HepG2 (cell line): ENCODE data around the gene ESPN. TPM values are rescaled to one million over a fixed set of nuclear protein-coding genes. Genes with fewer than 3 reads are reported as not detected.

ENCODE experiments used
- EED ChIP-seq: sonication (generic); formaldehyde crosslinking; IDR thresholded peaks from 2 replicates; pipeline ENCODE4 v1.5.0; 2020; ENCODE audit warnings: mild to moderate bottlenecking, missing genetic modification reagents
- EZH2 ChIP-seq: conservative IDR thresholded peaks from 2 replicates; pipeline ENCODE4 v1.6.1; 2012; ENCODE audit warnings: mild to moderate bottlenecking, low read depth, low read length, moderate library complexity
- ISX ChIP-seq: sonication (generic); formaldehyde crosslinking; conservative IDR thresholded peaks from 2 replicates; pipeline ENCODE4 v1.5.0; 2020; ENCODE audit warnings: missing genetic modification reagents
- MBD4 ChIP-seq: IDR thresholded peaks from 2 replicates; pipeline ENCODE4 v1.6.1; 2012; ENCODE audit warnings: low read length, inconsistent platforms, borderline replicate concordance
- NCOR1 ChIP-seq: fragments of 200-600 bp; sonication (generic); IDR thresholded peaks from 2 replicates; pipeline ENCODE4 v1.7.0; 2017; ENCODE audit warnings: antibody characterized with exemption, low read length, borderline replicate concordance
- PCBP2 ChIP-seq: fragments of 200-400 bp; formaldehyde crosslinking; optimal IDR thresholded peaks from 2 replicates; pipeline ENCODE3; 2018; ENCODE audit warnings: low read length, low read depth; ENCODE audit not compliant: poor library complexity, severe bottlenecking
- RFX1 ChIP-seq: fragments of 450-650 bp; IDR thresholded peaks from 2 replicates; pipeline ENCODE4 v1.6.1; 2017
- SIX1 ChIP-seq: sonication (generic); formaldehyde crosslinking; IDR thresholded peaks from 2 replicates; pipeline ENCODE4 v1.4.0; 2020; ENCODE audit warnings: missing genetic modification reagents, borderline replicate concordance
- ZNF160 ChIP-seq: sonication (generic); formaldehyde crosslinking; IDR thresholded peaks from 2 replicates; pipeline ENCODE4 v1.8.0; 2022; ENCODE audit warnings: mild to moderate bottlenecking, inconsistent platforms, missing genetic modification reagents
- polyA plus RNA-seq, 8 experiments: library from polyadenylated mRNA; depleted of rRNA in 3 of 8; stranded (reverse) in 7 of 8; unstranded in 1 of 8; fragments of >200 nt; fragmentation: Illumina TruSeq in 4 of 8; extraction: Trizol in 4 of 8; gene quantifications; 2 replicates each; pipeline versions ENCODE4 v1.2.1 to v1.2.3, GENCODE V29; 2011 to 2016; ENCODE audit warnings: low read depth in 4 of 8, missing spikeins in 1 of 8, mixed read lengths in 1 of 8; ENCODE audit not compliant: insufficient read depth in 1 of 8
- total RNA-seq, 5 experiments: library from RNA; depleted of rRNA; stranded (reverse); fragments of >200 nt; fragmentation: Illumina TruSeq; extraction: Trizol; gene quantifications; 2 replicates each; pipeline ENCODE4 v1.2.3, GENCODE V29; 2016; ENCODE audit warnings: low read depth in 1 of 5
- TF ChIP-seq, protein P1 (sequence below): sonication (generic); formaldehyde crosslinking; conservative IDR thresholded peaks from 2 replicates; pipeline ENCODE4 v1.4.0; 2020; ENCODE audit warnings: missing genetic modification reagents
- TF ChIP-seq, protein P2 (sequence below), 2 experiments: fragments of 450-650 bp in 1 of 2; sonication (generic) in 1 of 2; formaldehyde crosslinking in 1 of 2; IDR thresholded peaks; 2 replicates each; pipeline versions ENCODE4 v1.6.1 to v1.8.0; 2016 to 2022; ENCODE audit warnings: antibody characterized with exemption in 1 of 2, mild to moderate bottlenecking in 1 of 2, missing genetic modification reagents in 1 of 2
- TF ChIP-seq, protein P3 (sequence below): IDR thresholded peaks from 2 replicates; pipeline ENCODE4 v1.6.1; 2016; ENCODE audit warnings: control low read depth
- TF ChIP-seq, protein P4 (sequence below): fragments of 450-650 bp; IDR thresholded peaks from 2 replicates; pipeline ENCODE4 v1.6.1; 2017; ENCODE audit warnings: mild to moderate bottlenecking

Gene ESPN
- total and polyA plus RNA-seq, 2 of the 13 experiments (the other 11 are each of a cell fraction or from before 2014, with no cell fraction given) = 48.6 to 54.2 TPM

DNA sequence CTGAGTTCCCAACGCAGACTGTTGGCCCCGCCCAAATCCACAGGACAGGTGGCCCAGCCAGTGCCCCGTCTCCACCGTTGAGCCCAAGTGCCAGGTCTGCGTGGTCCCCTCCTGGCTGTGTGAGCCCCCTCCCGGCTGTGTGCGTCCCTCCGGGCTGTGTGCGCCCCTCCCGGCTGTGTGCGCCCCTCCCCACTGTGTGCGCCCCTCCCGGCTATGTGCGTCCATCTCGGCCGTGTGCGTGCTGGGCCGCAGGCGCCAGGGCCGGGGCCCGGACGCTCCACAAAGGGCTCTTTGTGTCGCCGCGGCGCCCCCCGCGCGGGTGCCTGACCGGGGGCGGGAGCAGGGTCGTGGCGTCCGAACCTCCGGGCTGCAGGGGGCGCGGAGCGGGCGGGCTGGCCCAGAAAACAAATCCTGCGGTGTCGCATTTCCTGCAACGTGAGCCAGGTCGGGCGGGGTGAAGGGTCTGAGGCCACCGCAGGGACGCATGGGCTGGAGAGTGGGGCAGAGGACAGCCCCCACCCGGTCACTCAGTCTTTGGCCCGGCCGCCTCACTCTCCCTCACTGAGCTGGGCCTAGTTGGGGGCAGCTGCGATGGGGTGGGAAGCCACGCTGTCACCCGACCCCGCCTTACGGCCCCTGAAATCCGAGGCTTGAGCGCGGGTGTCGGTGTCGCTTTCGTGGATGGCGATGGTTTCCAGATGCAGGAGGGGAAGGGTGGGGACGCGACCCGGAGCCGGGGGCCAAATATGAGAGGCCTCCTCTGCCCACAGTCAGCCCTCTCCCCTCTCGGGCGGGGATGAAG, 22.6 kb downstream of the ESPN start (continued):
- TF ChIP-seq, protein P1, sequence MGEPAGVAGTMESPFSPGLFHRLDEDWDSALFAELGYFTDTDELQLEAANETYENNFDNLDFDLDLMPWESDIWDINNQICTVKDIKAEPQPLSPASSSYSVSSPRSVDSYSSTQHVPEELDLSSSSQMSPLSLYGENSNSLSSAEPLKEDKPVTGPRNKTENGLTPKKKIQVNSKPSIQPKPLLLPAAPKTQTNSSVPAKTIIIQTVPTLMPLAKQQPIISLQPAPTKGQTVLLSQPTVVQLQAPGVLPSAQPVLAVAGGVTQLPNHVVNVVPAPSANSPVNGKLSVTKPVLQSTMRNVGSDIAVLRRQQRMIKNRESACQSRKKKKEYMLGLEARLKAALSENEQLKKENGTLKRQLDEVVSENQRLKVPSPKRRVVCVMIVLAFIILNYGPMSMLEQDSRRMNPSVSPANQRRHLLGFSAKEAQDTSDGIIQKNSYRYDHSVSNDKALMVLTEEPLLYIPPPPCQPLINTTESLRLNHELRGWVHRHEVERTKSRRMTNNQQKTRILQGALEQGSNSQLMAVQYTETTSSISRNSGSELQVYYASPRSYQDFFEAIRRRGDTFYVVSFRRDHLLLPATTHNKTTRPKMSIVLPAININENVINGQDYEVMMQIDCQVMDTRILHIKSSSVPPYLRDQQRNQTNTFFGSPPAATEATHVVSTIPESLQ (CRISPR knock-in tag) = no peak
- no peak; the same call in none of the 2 replicates for TF ChIP-seq ZNF160 (CRISPR knock-in tag)
- TF ChIP-seq, protein P2, sequence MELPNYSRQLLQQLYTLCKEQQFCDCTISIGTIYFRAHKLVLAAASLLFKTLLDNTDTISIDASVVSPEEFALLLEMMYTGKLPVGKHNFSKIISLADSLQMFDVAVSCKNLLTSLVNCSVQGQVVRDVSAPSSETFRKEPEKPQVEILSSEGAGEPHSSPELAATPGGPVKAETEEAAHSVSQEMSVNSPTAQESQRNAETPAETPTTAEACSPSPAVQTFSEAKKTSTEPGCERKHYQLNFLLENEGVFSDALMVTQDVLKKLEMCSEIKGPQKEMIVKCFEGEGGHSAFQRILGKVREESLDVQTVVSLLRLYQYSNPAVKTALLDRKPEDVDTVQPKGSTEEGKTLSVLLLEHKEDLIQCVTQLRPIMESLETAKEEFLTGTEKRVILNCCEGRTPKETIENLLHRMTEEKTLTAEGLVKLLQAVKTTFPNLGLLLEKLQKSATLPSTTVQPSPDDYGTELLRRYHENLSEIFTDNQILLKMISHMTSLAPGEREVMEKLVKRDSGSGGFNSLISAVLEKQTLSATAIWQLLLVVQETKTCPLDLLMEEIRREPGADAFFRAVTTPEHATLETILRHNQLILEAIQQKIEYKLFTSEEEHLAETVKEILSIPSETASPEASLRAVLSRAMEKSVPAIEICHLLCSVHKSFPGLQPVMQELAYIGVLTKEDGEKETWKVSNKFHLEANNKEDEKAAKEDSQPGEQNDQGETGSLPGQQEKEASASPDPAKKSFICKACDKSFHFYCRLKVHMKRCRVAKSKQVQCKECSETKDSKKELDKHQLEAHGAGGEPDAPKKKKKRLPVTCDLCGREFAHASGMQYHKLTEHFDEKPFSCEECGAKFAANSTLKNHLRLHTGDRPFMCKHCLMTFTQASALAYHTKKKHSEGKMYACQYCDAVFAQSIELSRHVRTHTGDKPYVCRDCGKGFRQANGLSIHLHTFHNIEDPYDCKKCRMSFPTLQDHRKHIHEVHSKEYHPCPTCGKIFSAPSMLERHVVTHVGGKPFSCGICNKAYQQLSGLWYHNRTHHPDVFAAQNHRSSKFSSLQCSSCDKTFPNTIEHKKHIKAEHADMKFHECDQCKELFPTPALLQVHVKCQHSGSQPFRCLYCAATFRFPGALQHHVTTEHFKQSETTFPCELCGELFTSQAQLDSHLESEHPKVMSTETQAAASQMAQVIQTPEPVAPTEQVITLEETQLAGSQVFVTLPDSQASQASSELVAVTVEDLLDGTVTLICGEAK (IDR thresholded peaks at IDR 0.05) = no peak
- TF ChIP-seq, protein P2 (CRISPR knock-in tag; IDR thresholded peaks at IDR 0.05) = peak; percentile 67; the same call in 1 of the 2 replicates
- no peak for TF ChIP-seq MBD4
- no peak for TF ChIP-seq RFX1
- TF ChIP-seq ISX (CRISPR knock-in tag) = no peak
- TF ChIP-seq SIX1 = peak; percentile 89
- no peak for TF ChIP-seq EZH2
- TF ChIP-seq NCOR1 = 0 out of 2 replicates have a peak, but pooled peaks have one; percentile 19
- TF ChIP-seq PCBP2 = no peak
- TF ChIP-seq, protein P3, sequence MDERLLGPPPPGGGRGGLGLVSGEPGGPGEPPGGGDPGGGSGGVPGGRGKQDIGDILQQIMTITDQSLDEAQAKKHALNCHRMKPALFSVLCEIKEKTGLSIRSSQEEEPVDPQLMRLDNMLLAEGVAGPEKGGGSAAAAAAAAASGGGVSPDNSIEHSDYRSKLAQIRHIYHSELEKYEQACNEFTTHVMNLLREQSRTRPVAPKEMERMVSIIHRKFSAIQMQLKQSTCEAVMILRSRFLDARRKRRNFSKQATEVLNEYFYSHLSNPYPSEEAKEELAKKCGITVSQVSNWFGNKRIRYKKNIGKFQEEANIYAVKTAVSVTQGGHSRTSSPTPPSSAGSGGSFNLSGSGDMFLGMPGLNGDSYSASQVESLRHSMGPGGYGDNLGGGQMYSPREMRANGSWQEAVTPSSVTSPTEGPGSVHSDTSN (CRISPR knock-in tag) = 0 out of 2 replicates have a peak, but pooled peaks have one; percentile 37
- TF ChIP-seq EED = no peak
- TF ChIP-seq, protein P4, sequence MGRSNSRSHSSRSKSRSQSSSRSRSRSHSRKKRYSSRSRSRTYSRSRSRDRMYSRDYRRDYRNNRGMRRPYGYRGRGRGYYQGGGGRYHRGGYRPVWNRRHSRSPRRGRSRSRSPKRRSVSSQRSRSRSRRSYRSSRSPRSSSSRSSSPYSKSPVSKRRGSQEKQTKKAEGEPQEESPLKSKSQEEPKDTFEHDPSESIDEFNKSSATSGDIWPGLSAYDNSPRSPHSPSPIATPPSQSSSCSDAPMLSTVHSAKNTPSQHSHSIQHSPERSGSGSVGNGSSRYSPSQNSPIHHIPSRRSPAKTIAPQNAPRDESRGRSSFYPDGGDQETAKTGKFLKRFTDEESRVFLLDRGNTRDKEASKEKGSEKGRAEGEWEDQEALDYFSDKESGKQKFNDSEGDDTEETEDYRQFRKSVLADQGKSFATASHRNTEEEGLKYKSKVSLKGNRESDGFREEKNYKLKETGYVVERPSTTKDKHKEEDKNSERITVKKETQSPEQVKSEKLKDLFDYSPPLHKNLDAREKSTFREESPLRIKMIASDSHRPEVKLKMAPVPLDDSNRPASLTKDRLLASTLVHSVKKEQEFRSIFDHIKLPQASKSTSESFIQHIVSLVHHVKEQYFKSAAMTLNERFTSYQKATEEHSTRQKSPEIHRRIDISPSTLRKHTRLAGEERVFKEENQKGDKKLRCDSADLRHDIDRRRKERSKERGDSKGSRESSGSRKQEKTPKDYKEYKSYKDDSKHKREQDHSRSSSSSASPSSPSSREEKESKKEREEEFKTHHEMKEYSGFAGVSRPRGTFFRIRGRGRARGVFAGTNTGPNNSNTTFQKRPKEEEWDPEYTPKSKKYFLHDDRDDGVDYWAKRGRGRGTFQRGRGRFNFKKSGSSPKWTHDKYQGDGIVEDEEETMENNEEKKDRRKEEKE = no peak
